T47D (cell line): Measurements from ENCODE around the gene EXOC4.

Experiments used
- DNase-seq, 2 experiments: peaks; one replicate each; pipeline versions ENCODE4 v3.0.0 to v3.0.0-alpha.2; 2011 to 2012; ENCODE audit warnings: low read depth in 1 of 2, low spot score in 1 of 2
- JUND ChIP-seq: IDR thresholded peaks from 2 replicates; pipeline ENCODE4 v1.6.1; 2012; ENCODE audit warnings: low read depth
- in situ Hi-C: cut with HindIII; loops from 2 replicates; pipeline ENCODE4 v1.10.0; 2016; ENCODE audit warnings: low sequenced_read_pairs, low pct_unique_long_range_greater_than_20kb

EXOC4 gene

GRCh38 chr7:133344275-133344674 is 91.4 kb downstream of the EXOC4 start:
- TF ChIP-seq JUND: no peak
- in situ Hi-C loops: no loop called here
- DNase-seq: no peak

GRCh38 chr7:133345690-133346421 is 93.0 kb downstream of the EXOC4 start:
- no peak for TF ChIP-seq JUND
- DNase-seq: no peak
- in situ Hi-C loops: no loop called here

DNA sequence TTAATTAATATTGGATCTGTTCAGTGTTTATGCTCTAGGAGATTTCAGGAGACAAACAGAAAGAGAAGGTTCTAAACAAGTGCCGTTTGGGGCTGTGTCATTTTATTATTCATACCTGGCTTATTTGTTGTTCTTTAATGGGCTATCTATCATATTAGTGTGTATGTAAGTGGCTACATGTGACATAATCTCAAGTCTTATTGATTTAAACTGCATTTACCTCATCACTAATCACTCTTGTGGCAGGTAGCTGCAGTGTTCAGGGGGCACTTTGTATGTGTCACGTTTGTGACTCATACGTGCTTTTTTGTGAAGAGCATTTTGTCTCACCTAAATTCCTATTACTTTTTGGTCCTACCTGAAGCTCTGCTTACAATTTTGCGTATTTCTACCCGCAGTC is 95.4 kb downstream of the EXOC4 start:
- no peak for DNase-seq
- in situ Hi-C loops: no loop called here
- no peak for TF ChIP-seq JUND

- in situ Hi-C loops: no loop called here
- no peak for TF ChIP-seq JUND
- DNase-seq: no peak
These were observed 96.2 kb downstream of the EXOC4 start for GRCh38 chr7:133349101-133349500.

DNA sequence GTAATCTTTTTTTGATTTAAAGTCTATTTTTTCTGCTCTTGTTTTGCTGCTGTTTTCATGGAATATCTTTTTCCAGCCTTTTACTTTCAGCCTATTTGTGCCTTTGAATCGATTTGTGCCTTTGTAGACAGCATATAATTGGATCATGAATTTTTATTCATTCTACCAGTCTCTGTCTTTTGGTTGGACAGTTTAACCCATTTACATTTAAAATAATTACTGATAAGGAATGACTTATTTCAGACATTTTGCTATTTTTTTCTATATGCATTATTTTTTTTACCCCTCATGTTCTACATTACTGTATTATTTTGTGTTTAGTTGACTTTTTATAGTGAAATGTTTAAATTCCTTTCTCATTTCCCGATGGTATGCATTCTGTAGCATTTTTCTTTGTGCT is 99.6 kb downstream of the EXOC4 start:
- in situ Hi-C loops: no loop called here
- TF ChIP-seq JUND: no peak
- DNase-seq: no peak

GRCh38 chr7:133353775-133354174 is 100.9 kb downstream of the EXOC4 start:
- in situ Hi-C loops: no loop called here
- TF ChIP-seq JUND: no peak
- no peak for DNase-seq

DNA sequence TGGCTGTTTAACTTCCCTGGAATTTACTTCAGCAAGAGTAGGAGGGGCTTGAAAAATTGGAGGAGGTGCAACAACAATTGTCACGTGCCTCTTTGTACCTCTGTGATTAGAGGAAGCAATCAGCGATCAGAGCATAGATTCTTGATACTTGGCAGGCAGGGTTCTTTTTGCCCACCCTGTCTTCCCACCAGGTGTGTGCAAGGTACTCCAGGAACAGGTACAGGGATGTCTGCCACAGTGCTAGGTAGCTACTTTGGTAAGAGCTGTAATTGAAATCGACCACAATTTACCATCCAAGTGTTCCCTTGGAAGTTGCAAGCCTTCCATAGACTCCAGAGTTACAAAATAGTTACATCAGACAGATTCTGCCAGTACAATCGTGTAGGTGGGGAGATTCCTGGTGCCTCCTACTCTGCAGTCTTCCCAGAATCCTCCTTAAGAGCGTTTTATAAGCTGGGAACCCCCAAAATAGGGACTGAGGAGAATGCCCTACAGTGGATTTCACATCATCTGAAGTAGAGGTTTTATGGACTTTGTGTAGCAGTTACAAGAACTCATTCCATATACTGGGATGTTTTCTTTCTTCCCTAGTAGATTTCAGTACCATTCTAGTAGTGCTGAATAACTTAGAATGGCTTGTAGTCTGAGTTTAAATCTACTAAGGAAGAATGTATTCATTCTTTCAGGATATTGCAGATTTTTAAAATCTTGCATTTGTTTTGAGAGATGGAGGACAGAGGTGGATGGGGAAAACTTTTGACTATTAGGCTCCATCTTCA is 101.9 kb downstream of the EXOC4 start:
- DNase-seq: no peak
- no peak for TF ChIP-seq JUND
- in situ Hi-C loops: no loop called here

DNA sequence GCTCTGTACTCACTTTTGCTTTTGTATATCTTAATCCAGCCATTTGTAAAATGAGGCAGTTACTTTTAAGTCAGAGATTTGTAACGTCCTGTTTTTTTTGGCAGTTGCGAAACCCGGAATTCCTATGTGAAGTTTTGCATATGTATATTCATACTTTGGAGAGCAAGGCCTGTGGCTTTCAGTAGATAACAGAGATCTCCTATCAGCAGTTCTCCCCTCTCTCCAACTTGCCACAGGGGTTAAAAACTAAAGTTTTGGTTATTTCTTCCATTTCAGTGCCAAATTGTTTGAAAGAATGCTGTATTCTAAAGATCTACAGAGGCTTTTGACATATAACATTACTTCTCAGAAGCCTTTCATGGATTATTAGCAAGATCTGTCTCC is 102.4 kb downstream of the EXOC4 start:
- DNase-seq: no peak
- TF ChIP-seq JUND: no peak
- in situ Hi-C loops: no loop called here

DNA sequence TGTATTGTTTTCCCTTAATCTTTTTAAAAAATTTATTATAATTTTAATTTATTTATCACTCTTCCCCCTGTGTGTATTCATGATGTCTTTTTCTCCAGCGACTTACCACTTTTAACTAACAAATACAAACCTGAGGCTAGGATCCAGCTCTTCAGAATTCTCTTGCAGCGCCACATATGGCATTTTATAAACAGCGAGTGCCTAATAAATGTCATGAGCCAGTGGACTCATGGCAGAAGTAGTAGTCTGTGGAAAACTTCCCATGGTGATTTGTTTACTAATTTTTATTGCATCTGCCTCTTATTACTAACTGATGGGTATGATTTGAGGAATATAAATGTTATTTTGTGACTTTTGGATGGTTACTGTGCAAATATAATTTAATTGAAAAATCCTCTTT is 102.9 kb downstream of the EXOC4 start:
- DNase-seq: no peak
- in situ Hi-C loops: no loop called here

DNA sequence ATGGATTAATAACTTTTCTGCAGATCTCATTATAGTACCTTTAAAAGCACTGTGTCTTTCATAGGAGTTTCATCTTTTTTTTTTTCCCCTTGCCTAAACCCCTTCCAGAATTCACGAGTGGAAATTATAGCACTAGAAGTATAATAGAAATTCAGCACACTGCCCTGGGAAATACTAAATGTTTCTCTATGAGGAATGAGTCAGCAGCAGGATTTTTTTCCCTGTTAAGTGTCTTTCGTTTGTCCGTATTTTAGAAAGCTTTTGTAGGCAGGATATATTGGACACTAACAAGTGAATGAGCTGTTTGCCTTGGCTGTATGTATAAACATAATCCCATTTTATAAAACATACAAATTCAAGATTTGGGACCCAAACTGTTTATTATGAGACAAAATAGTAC is 105.8 kb downstream of the EXOC4 start:
- no peak for TF ChIP-seq JUND
- in situ Hi-C loops: no loop called here
- DNase-seq: no peak

More for the DNA sequence above, 102.9 kb downstream of the EXOC4 start:
- no peak for TF ChIP-seq JUND

GRCh38 chr7:133359449-133359848 is 106.6 kb downstream of the EXOC4 start:
- in situ Hi-C loops: no loop called here
- DNase-seq: no peak
- no peak for TF ChIP-seq JUND

DNA sequence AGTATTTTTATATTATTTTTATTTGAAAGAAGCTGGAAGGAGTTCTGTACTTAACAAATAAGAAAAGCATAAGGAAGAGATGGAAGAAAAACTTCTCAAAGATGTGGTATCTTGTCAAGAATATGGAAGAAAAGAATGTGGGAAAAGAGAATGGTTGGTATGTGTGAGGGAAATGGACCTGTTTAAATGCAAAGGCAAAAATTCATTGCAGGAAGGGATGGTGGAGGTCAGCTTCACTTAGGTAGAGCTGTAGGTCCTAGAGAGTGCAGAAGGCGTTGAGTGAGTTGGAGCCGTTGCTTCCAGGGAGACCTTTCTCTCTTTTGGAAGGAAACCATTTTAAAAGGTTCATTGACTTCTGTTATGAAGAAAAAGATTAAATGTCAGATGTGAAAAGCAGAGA is 107.3 kb downstream of the EXOC4 start:
- TF ChIP-seq JUND: no peak

DNA sequence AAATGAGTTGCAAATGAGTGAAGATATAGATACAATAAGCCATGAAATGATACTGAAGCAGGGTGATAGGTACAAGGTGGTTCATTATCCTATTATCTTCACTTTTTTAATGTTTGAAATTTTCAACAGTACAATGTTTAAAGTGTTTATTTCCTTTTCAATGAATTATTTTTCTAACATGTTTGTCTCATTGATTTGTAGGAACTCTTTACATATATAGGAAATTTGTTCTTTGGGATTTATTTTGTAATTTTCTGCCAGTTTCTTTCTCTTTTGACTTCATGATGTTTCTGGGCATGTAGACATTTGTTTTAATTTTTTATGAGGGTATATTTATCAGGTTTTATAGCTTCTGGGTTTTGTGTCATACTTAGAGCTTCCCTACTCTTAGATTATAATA is 108.9 kb downstream of the EXOC4 start:
- no peak for DNase-seq
- in situ Hi-C loops: no loop called here
- no peak for TF ChIP-seq JUND

More for the DNA sequence above, 107.3 kb downstream of the EXOC4 start:
- DNase-seq: no peak
- in situ Hi-C loops: no loop called here
